G401 (cell line): ENCODE data around the gene ZNF891. TPM values are rescaled to one million over a fixed set of nuclear protein-coding genes. Genes with fewer than 3 reads are reported as not detected.

ENCODE experiments used
- DNase-seq: peaks from one replicate; pipeline ENCODE4 v3.0.0-alpha.2; 2015; ENCODE audit warnings: low spot score
- in situ Hi-C: cut with HindIII; loops from 2 replicates; pipeline ENCODE4 v1.10.0; 2016; ENCODE audit warnings: low sequenced_read_pairs, mixed read lengths
- total RNA-seq: library from RNA; depleted of rRNA; stranded (reverse); fragments of >200 nt; shearing (Covaris generic); gene quantifications from 2 replicates; pipeline ENCODE4 v1.2.3, GENCODE V29; 2014; rRNA removed

ZNF891 gene
- total RNA-seq, 1 experiment from 2014 or later = 1.6 TPM

GRCh38 chr12:133073836-133074235, 56.2 kb downstream of the ZNF891 start:
- in situ Hi-C loops = no loop called here
- DNase-seq = no peak

GRCh38 chr12:133063556-133063955, 66.5 kb downstream of the ZNF891 start:
- in situ Hi-C loops = no loop called here
- no peak for DNase-seq

- in situ Hi-C loops = no loop called here
- no peak for DNase-seq
These were observed 68.1 kb downstream of the ZNF891 start for GRCh38 chr12:133061954-133062353.

DNA sequence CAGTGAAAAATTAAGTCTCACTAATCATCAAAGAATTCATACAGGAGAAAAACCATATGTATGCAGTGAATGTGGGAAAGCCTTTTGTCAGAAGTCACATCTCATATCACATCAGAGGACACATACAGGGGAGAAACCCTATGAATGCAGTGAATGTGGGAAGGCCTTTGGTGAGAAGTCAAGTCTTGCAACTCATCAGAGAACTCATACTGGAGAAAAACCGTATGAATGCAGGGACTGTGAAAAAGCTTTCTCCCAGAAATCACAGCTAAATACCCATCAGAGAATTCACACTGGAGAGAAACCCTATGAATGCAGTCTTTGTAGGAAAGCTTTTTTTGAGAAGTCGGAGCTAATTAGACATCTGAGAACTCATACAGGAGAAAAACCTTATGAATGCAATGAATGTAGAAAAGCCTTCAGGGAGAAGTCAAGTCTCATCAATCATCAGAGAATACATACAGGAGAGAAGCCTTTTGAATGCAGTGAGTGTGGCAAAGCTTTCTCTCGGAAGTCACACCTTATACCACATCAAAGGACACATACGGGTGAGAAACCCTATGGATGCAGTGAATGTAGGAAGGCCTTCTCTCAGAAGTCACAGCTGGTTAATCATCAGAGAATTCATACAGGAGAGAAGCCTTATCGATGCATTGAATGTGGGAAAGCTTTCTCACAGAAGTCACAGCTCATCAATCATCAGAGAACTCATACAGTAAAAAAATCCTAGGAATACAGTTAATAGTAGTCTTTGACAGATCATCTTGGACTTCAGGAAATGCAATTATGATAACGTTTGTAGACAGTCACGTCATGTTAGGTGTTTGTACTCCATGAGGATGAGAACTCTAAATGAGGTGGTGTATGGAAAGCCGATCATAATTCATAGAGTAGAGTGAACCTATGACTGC, 71.6 kb downstream of the ZNF891 start:
- DNase-seq = no peak
- in situ Hi-C loops = no loop called here

GRCh38 chr12:133057446-133057845, 72.6 kb downstream of the ZNF891 start:
- no peak for DNase-seq
- in situ Hi-C loops = no loop called here

Other genes with a start within 250 kb of the ZNF891 start
- gene CHFR, start 242.7 kb downstream of the ZNF891 start, total RNA-seq = 32.5 and 38.6 TPM in 2 replicates
- gene ZNF605, start 174.0 kb downstream of the ZNF891 start, total RNA-seq = 5.7 and 7.1 TPM in 2 replicates
- gene ZNF26, start 143.9 kb downstream of the ZNF891 start, total RNA-seq = 10.5 and 17.5 TPM in 2 replicates
- 10.0 and 32.6 TPM in 2 replicates for gene ZNF84, start 92.8 kb downstream of the ZNF891 start, total RNA-seq
- 19.8 and 30.4 TPM in 2 replicates for gene ZNF140, start 49.4 kb downstream of the ZNF891 start, total RNA-seq
- 4.7 and 5.1 TPM in 2 replicates for gene ZNF10, start 353 bp upstream of the ZNF891 start, total RNA-seq
- 19.4 and 38.0 TPM in 2 replicates for gene ZNF268, start 51.2 kb upstream of the ZNF891 start, total RNA-seq
- gene ANHX, start 105.6 kb upstream of the ZNF891 start, total RNA-seq = not detected in 2 replicates